ENCODE results near the gene AEBP1.

GRCh38 chr7:44148961-44149536 lies 44.9 kb downstream of the AEBP1 start:
- TF ChIP-seq, protein P1, sequence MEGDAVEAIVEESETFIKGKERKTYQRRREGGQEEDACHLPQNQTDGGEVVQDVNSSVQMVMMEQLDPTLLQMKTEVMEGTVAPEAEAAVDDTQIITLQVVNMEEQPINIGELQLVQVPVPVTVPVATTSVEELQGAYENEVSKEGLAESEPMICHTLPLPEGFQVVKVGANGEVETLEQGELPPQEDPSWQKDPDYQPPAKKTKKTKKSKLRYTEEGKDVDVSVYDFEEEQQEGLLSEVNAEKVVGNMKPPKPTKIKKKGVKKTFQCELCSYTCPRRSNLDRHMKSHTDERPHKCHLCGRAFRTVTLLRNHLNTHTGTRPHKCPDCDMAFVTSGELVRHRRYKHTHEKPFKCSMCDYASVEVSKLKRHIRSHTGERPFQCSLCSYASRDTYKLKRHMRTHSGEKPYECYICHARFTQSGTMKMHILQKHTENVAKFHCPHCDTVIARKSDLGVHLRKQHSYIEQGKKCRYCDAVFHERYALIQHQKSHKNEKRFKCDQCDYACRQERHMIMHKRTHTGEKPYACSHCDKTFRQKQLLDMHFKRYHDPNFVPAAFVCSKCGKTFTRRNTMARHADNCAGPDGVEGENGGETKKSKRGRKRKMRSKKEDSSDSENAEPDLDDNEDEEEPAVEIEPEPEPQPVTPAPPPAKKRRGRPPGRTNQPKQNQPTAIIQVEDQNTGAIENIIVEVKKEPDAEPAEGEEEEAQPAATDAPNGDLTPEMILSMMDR (IDR thresholded peaks at IDR 0.05; ENCODE audit: borderline replicate concordance, extremely low read depth, low read length, poor library complexity, severe bottlenecking), result no peak
- no peak for TF ChIP-seq EZH2 (IDR thresholded peaks at IDR 0.05; ENCODE audit: borderline replicate concordance, low read depth, low read length, severe bottlenecking)

All from DND-41 (cell line).